RWPE2 (cell line): ENCODE results near the gene PPM1H.

Experiments
- ATAC-seq: fragments of 200-7000 bp; cut with Tn5 transposase; 3 replicates; pipeline ENCODE4 v1.9.1; 2021; ENCODE audit warnings: low read depth
- DNase-seq: peaks from one replicate; pipeline ENCODE4 v3.0.0-alpha.2; 2020; ENCODE audit warnings: low spot score
- H3K27ac ChIP-seq: fragments of 450-650 bp; 2 replicates; pipeline ENCODE4 v1.5.1; 2017; ENCODE audit warnings: mild to moderate bottlenecking; ENCODE audit not compliant: poor library complexity, severe bottlenecking
- H3K27me3 ChIP-seq: fragments of 250-450 bp; sonication (Bioruptor Pico); 2 replicates; pipeline ENCODE4 v1.5.1; 2021; ENCODE audit warnings: mild to moderate bottlenecking, moderate library complexity; ENCODE audit not compliant: insufficient read depth, poor library complexity, severe bottlenecking
- H3K36me3 ChIP-seq: fragments of 250-450 bp; sonication (Bioruptor Pico); 2 replicates; pipeline ENCODE4 v1.5.1; 2020; ENCODE audit warnings: low read depth, mild to moderate bottlenecking, moderate library complexity
- H3K4me1 ChIP-seq: fragments of 250-450 bp; sonication (Bioruptor Pico); 2 replicates; pipeline ENCODE4 v1.5.1; 2021; ENCODE audit warnings: mild to moderate bottlenecking, moderate library complexity; ENCODE audit not compliant: insufficient read depth, poor library complexity, severe bottlenecking
- H3K4me3 ChIP-seq: fragments of 250-450 bp; sonication (Bioruptor Pico); 2 replicates; pipeline ENCODE4 v1.5.1; 2021; ENCODE audit warnings: mild to moderate bottlenecking, moderate library complexity; ENCODE audit not compliant: severe bottlenecking
- H3K9me3 ChIP-seq: fragments of 250-450 bp; sonication (Bioruptor Pico); 2 replicates; pipeline ENCODE4 v1.5.1; 2021; ENCODE audit warnings: mild to moderate bottlenecking, moderate library complexity; ENCODE audit not compliant: severe bottlenecking
- CTCF ChIP-seq: fragments of 450-650 bp; IDR thresholded peaks from one replicate; pipeline ENCODE4 v1.5.1; 2017; ENCODE audit warnings: mild to moderate bottlenecking, moderate library complexity; ENCODE audit not compliant: poor library complexity, severe bottlenecking

PPM1H gene

GRCh38 chr12:62659453-62660295 is 275.3 kb downstream of the PPM1H start:
- Histone ChIP-seq H3K27me3 (no peaks in the 10 kb centered on the region), H3K36me3 (no peaks in the 10 kb centered on the region), H3K27ac (peak overlapping the region; percentile 49), H3K4me3 (no peak overlapping the region), H3K4me1 (peaks cover 15% of the 10 kb centered on the region), H3K9me3 (no peaks in the 10 kb centered on the region)
- no peak for ATAC-seq
- TF ChIP-seq CTCF: no peak
- no peak for DNase-seq

- no peaks in the 10 kb centered on the region for H3K9me3 ChIP-seq
- no peaks in the 10 kb centered on the region for H3K36me3 ChIP-seq
- ATAC-seq (no peak), DNase-seq (no peak)
- no peak for TF ChIP-seq CTCF
- H3K4me3 ChIP-seq: no peak overlapping the region
- peaks cover 15% of the 10 kb centered on the region for H3K4me1 ChIP-seq
- H3K27me3 ChIP-seq: no peaks in the 10 kb centered on the region
- H3K27ac ChIP-seq: no peak overlapping the region
Measured at GRCh38 chr12:62658910-62659309, 276.0 kb downstream of the PPM1H start.

- Histone ChIP-seq H3K4me1 (peaks cover 15% of the 10 kb centered on the region), H3K9me3 (no peaks in the 10 kb centered on the region), H3K36me3 (no peaks in the 10 kb centered on the region), H3K27ac (no peak overlapping the region), H3K27me3 (no peaks in the 10 kb centered on the region), H3K4me3 (no peak overlapping the region)
- ATAC-seq: no peak
- no peak for TF ChIP-seq CTCF
- DNase-seq: no peak
Measured at GRCh38 chr12:62657363-62657632, 277.7 kb downstream of the PPM1H start.

GRCh38 chr12:62656591-62657362 is 278.2 kb downstream of the PPM1H start:
- H3K4me3 ChIP-seq: no peak overlapping the region
- TF ChIP-seq CTCF: no peak
- H3K9me3 ChIP-seq: no peaks in the 10 kb centered on the region
- DNase-seq (no peak), ATAC-seq (no peak)
- H3K27ac ChIP-seq: no peak overlapping the region
- no peaks in the 10 kb centered on the region for H3K27me3 ChIP-seq
- H3K36me3 ChIP-seq: no peaks in the 10 kb centered on the region
- H3K4me1 ChIP-seq: peaks cover 15% of the 10 kb centered on the region
